Right lobe of liver (tissue), 6 donors: ENCODE measurements around the gene CCDC24. TPM values are rescaled to one million over a fixed set of nuclear protein-coding genes. Genes with fewer than 3 reads are reported as not detected.

ENCODE experiments used
- ATAC-seq, 4 donors: fragments of 200-7000 bp; cut with Tn5 transposase; one replicate each; pipeline ENCODE4 v1.9.1; 2020; ENCODE audit warnings: mild to moderate bottlenecking in 4 of 4, moderate library complexity in 4 of 4
- DNase-seq, 3 donors: peaks; one replicate each; pipeline ENCODE4 v3.0.0-alpha.2; 2020
- H3K27ac ChIP-seq, 3 donors: fragments of 200-600 bp; one replicate each; pipeline ENCODE4 v1.8.0; 2022
- H3K27me3 ChIP-seq, 2 donors: fragments of 200-600 bp; one replicate each; pipeline ENCODE4 v1.8.0; 2022
- H3K36me3 ChIP-seq, 4 donors: fragments of 200-600 bp; sonication (generic) in 1 of 4; one replicate each; pipeline versions ENCODE4 v1.5.1 to v1.8.0; 2017 to 2022; ENCODE audit warnings: control low read depth in 1 of 4
- H3K4me1 ChIP-seq, 4 donors: fragments of 200-600 bp; sonication (generic) in 1 of 4; one replicate each; pipeline versions ENCODE4 v1.5.1 to v1.8.0; 2017 to 2022; ENCODE audit warnings: control low read depth in 1 of 4
- H3K4me3 ChIP-seq, 3 donors: fragments of 200-600 bp; one replicate each; pipeline ENCODE4 v1.8.0; 2022
- H3K9me3 ChIP-seq, 4 donors: fragments of 200-600 bp; sonication (generic) in 1 of 4; one replicate each; pipeline versions ENCODE4 v1.5.1 to v1.8.0; 2017 to 2022; ENCODE audit warnings: control low read depth in 1 of 4
- CTCF ChIP-seq, 4 donors: fragments of 200-600 bp in 3 of 4; fragments of 450-650 bp in 1 of 4; IDR thresholded peaks; one replicate each; pipeline versions ENCODE4 v1.5.1 to v1.8.0; 2016 to 2022; ENCODE audit warnings: antibody characterized with exemption in 4 of 4, mild to moderate bottlenecking in 2 of 4
- POLR2A ChIP-seq: fragments of 450-650 bp; IDR thresholded peaks from one replicate; pipeline ENCODE4 v1.6.1; 2017; ENCODE audit warnings: antibody characterized with exemption, mild to moderate bottlenecking
- WGBS: methylation state at CpG from one replicate; pipeline ENCODE4 v1.1.6; 2018; ENCODE audit warnings: low coverage, low lambda C conversion rate; ENCODE audit not compliant: insufficient coverage; ENCODE audit errors: missing lambda C conversion rate; 5-methylcytosine and 5-hydroxymethylcytosine counted together
- intact Hi-C, 2 donors: fragments of 100-400 bp; cut with DNase I; formaldehyde crosslinking; loops; one replicate each; pipeline versions ENCODE4 v1.11.2 to v1.14.1; 2022
- total RNA-seq, 6 experiments: library from RNA; depleted of rRNA in 2 of 6; stranded (reverse); fragments of >200 nt in 2 of 6; fragmentation: NEBNext Ultra II Directional in 3 of 6; extraction: Animal tissue kit (Norgen Biotek cat#: 25700) in 3 of 6; gene quantifications; one replicate each; pipeline versions ENCODE4 v1.1.0 to v1.2.4, GENCODE V29; 2016 to 2023
- donor health status: DM: no; HTN: yes; CAD: no.
- donor health status: DM: no; HTN: no; CAD: no.
- donor health status: DM: no; HTN: no; CAD: no.
- donor health status: DM: no; HTN: yes; CAD: no.
- donor health status: DM: no; HTN: yes; CAD: no.

The CCDC24 gene
- total RNA-seq, 6 experiments from 2014 or later: 2.2 to 8.4 (median 3.5) TPM

GRCh38 chr1:44019466-44019948 is 28.1 kb downstream of the CCDC24 start:
- Histone ChIP-seq H3K27me3 (no peaks in the 10 kb centered on the region), H3K27ac (no peak overlapping the region), H3K36me3 (no peaks in the 10 kb centered on the region), H3K9me3 (no peaks in the 10 kb centered on the region), H3K4me3 (no peak overlapping the region), H3K4me1 (no peaks in the 10 kb centered on the region)
- no peak for DNase-seq
- TF ChIP-seq CTCF (IDR thresholded peaks at IDR 0.05): no peak
- TF ChIP-seq POLR2A: no peak
- intact Hi-C loops: no loop called here
- WGBS: 87% methylated on average over 6 of the region's 13 CpGs
- ATAC-seq: no peak

GRCh38 chr1:44020464-44020863 is 29.1 kb downstream of the CCDC24 start:
- whole genome bisulfite sequencing: no CpG with 5 or more reads among the region's 6 CpGs
- TF ChIP-seq POLR2A (no peak), CTCF (IDR thresholded peaks at IDR 0.05) (no peak)
- Histone ChIP-seq H3K9me3 (no peaks in the 10 kb centered on the region), H3K36me3 (no peaks in the 10 kb centered on the region), H3K27me3 (no peaks in the 10 kb centered on the region), H3K4me3 (no peak overlapping the region), H3K4me1 (no peaks in the 10 kb centered on the region), H3K27ac (no peak overlapping the region)
- DNase-seq (no peak), ATAC-seq (no peak)
- intact Hi-C loops: no loop called here

GRCh38 chr1:44021156-44021555 is 29.8 kb downstream of the CCDC24 start:
- intact Hi-C loops: no loop called here
- ATAC-seq (no peak), DNase-seq (no peak)
- WGBS: 100% methylated on average over 1 of the region's 8 CpGs
- Histone ChIP-seq H3K36me3 (no peaks in the 10 kb centered on the region), H3K27me3 (no peaks in the 10 kb centered on the region), H3K27ac (no peak overlapping the region), H3K4me1 (no peaks in the 10 kb centered on the region), H3K4me3 (no peak overlapping the region), H3K9me3 (no peaks in the 10 kb centered on the region)
- no peak for TF ChIP-seq POLR2A
- no peak for TF ChIP-seq CTCF (IDR thresholded peaks at IDR 0.05)

GRCh38 chr1:44021581-44022321 is 30.4 kb downstream of the CCDC24 start:
- no peak for DNase-seq

More at GRCh38 chr1:44021581-44022321, 30.4 kb downstream of the CCDC24 start:
- intact Hi-C loops: no loop called here
- H3K27ac ChIP-seq: no peak overlapping the region
- WGBS: 76% methylated on average over 3 of the region's 10 CpGs
- H3K4me3 ChIP-seq: no peak overlapping the region
- no peaks in the 10 kb centered on the region for H3K4me1 ChIP-seq
- H3K36me3 ChIP-seq: no peaks in the 10 kb centered on the region
- no peak for ATAC-seq
- H3K9me3 ChIP-seq: no peaks in the 10 kb centered on the region
- no peaks in the 10 kb centered on the region for H3K27me3 ChIP-seq
- TF ChIP-seq CTCF (IDR thresholded peaks at IDR 0.05) (no peak), POLR2A (no peak)
